Psoas muscle (tissue), 8 donors: Measurements from ENCODE around the gene TMEM53. TPM values are rescaled to one million over a fixed set of nuclear protein-coding genes. Genes with fewer than 3 reads are reported as not detected.

Experiments
- ATAC-seq, 4 donors: fragments of 200-7000 bp; cut with Tn5 transposase; one replicate each; pipeline ENCODE4 v1.9.1; 2020; ENCODE audit warnings: moderate library complexity in 3 of 4, mild to moderate bottlenecking in 2 of 4
- DNase-seq, 2 donors: peaks; one replicate each; pipeline ENCODE4 v3.0.0-alpha.2; 2020
- H3K27ac ChIP-seq: fragments of 200-600 bp; one replicate; pipeline ENCODE4 v1.8.0; 2022
- H3K27me3 ChIP-seq, 3 donors: fragments of 200-600 bp in 1 of 3; one replicate each; pipeline versions ENCODE4 v1.6.1 to v1.8.0; 2013 to 2022; ENCODE audit warnings: low read length in 2 of 3, mild to moderate bottlenecking in 2 of 3, moderate library complexity in 1 of 3; ENCODE audit not compliant: insufficient read depth in 3 of 3
- H3K36me3 ChIP-seq, 2 donors: fragments of 200-600 bp in 1 of 2; one replicate each; pipeline versions ENCODE4 v1.6.1 to v1.8.0; 2013 to 2022; ENCODE audit warnings: low read depth in 1 of 2, mild to moderate bottlenecking in 1 of 2, moderate library complexity in 1 of 2; ENCODE audit not compliant: insufficient read depth in 1 of 2
- H3K4me1 ChIP-seq: fragments of 200-600 bp; one replicate; pipeline ENCODE4 v1.8.0; 2022
- H3K4me3 ChIP-seq: fragments of 200-600 bp; one replicate; pipeline ENCODE4 v1.8.0; 2022; ENCODE audit warnings: mild to moderate bottlenecking
- H3K9me3 ChIP-seq: fragments of 200-600 bp; one replicate; pipeline ENCODE4 v1.8.0; 2022
- CTCF ChIP-seq: fragments of 200-600 bp; IDR thresholded peaks from one replicate; pipeline ENCODE4 v1.8.0; 2022; ENCODE audit warnings: antibody characterized with exemption
- WGBS, 3 donors: extraction: QIAGEN DNeasy Blood & Tissue Kit; methylation state at CpG; one replicate each; pipeline versions ENCODE4 v1.1.6 to v1.1.7; 2013; 5-methylcytosine and 5-hydroxymethylcytosine counted together
- intact Hi-C, 2 donors: fragments of 100-400 bp; cut with DNase I; formaldehyde crosslinking; loops; one replicate each; pipeline versions ENCODE4 v1.11.0 to v1.14.2; 2022
- polyA plus RNA-seq, 3 donors: library from polyadenylated mRNA; stranded (reverse); fragments of 200-250 nt; gene quantifications; one replicate each; pipeline ENCODE4 v1.2.3, GENCODE V29; 2013
- total RNA-seq, 4 donors: library from RNA; stranded (reverse); fragmentation: NEBNext Ultra II Directional in 2 of 4; extraction: Animal tissue kit (Norgen Biotek cat#: 25700) in 2 of 4; gene quantifications; one replicate each; pipeline versions ENCODE4 v1.2.1 to v1.2.4, GENCODE V29; 2021 to 2023
- donor health status: healthy with polysubstance abuse.
- donor health status: DM: no; HTN: no; CAD: no; lungs with moderate emphysema.
- donor health status: Bipolar disorder and iron deficiency.
- donor health status: healthy.
- donor health status: DM: yes; HTN: yes; CAD: no.
- donor health status: DM: no; HTN: no; CAD: no.
- donor health status: DM: no; HTN: no; CAD: no.
- donor health status: DM: yes; HTN: yes; CAD: no.

The TMEM53 gene
- total and polyA plus RNA-seq, 7 donors: 2.4 to 7.7 (median 6.2) TPM

GRCh38 chr1:44635439-44635838 is 38.8 kb downstream of the TMEM53 start:
- no peak for TF ChIP-seq CTCF
- Histone ChIP-seq H3K27ac (peak overlapping the region; percentile 27), H3K27me3 (no peaks in the 10 kb centered on the region), H3K4me3 (no peak overlapping the region), H3K36me3 (peaks cover 6 to 63% of the 10 kb centered on the region in 2 donors), H3K4me1 (peaks cover 78% of the 10 kb centered on the region), H3K9me3 (no peaks in the 10 kb centered on the region)
- ATAC-seq (no peak), DNase-seq (peak in 1 of 2 donors; percentile 42)
- intact Hi-C loops: no loop called here
- 81 to 84% (median 83%) methylated on average over 9 of the region's 9 CpGs for WGBS, 3 donors

- Histone ChIP-seq H3K4me1 (peaks cover 72% of the 10 kb centered on the region), H3K4me3 (no peak overlapping the region), H3K36me3 (peaks cover 6 to 61% of the 10 kb centered on the region in 2 donors), H3K27ac (no peak overlapping the region), H3K27me3 (no peaks in the 10 kb centered on the region), H3K9me3 (no peaks in the 10 kb centered on the region)
- ATAC-seq: no peak
- no peak for TF ChIP-seq CTCF
- intact Hi-C loops: no loop called here
- WGBS, 3 donors: 79 to 91% (median 81%) methylated on average over 3 of the region's 3 CpGs
- peak in 1 of 2 donors; percentile 15 for DNase-seq
Measured at GRCh38 chr1:44634606-44635189, 39.6 kb downstream of the TMEM53 start.

GRCh38 chr1:44632598-44632997 is 41.7 kb downstream of the TMEM53 start:
- 10 to 19% (median 16%) methylated on average over 9 of the region's 9 CpGs for WGBS, 3 donors
- no peak for TF ChIP-seq CTCF
- Histone ChIP-seq H3K36me3 (peaks cover 4 to 41% of the 10 kb centered on the region in 2 donors), H3K4me3 (peak overlapping the region; percentile 78), H3K27me3 (no peaks in the 10 kb centered on the region), H3K9me3 (no peaks in the 10 kb centered on the region), H3K27ac (peak overlapping the region; percentile 92), H3K4me1 (peaks cover 51% of the 10 kb centered on the region)
- no peak for DNase-seq
- intact Hi-C loops: no loop called here
- ATAC-seq: no peak

- Histone ChIP-seq H3K4me1 (peaks cover 44% of the 10 kb centered on the region), H3K9me3 (no peaks in the 10 kb centered on the region), H3K27me3 (no peaks in the 10 kb centered on the region), H3K36me3 (peaks cover 2 to 36% of the 10 kb centered on the region in 2 donors), H3K27ac (peak overlapping the region; percentile 92), H3K4me3 (peak overlapping the region; percentile 78)
- WGBS, 3 donors: 0 to 1% (median 1%) methylated on average over 53 to 88 of the region's 88 CpGs
- peak; percentile 93 to 96 for DNase-seq
- intact Hi-C loops: no loop called here
- ATAC-seq: peak; percentile 83 to 90 (median 87)
- no peak for TF ChIP-seq CTCF
Measured at GRCh38 chr1:44631647-44632539, 42.4 kb downstream of the TMEM53 start.
